Cortex of kidney (tissue), 1 donor: ENCODE data around the gene MVB12A.

ENCODE experiments used
- DNase-seq: peaks from one replicate; lab custom pipeline; 2025; lab: John Stamatoyannopoulos, UW

MVB12A gene

DNA sequence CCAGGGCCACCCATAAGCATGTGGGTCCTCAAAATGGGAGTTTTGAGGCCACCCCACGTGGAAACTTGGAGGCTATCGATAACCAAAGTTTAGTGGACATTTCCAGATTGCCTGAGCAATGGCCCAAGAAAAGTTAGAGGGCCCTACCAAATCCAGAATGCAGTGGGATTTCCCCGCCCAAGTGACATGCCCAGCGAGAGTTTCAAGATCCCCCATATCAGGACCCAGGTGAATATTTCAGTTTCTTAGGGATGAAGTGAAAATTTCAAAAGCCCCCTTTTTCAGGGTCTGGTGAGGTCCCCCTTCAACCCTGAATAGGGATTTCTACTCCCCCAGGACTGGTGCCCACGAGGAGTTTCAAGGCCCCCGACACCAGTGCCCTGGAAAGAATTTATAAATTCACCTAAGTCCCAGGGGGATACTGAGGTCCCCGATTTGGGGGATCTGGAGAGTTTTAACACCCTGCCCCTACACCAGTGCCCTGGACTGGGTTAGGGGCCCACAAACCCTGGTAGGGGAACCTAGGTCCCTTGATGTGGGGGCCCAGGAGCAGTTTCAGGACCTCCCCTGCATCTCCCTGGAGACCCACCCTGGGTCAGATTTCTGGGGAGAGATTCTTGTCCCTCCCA is 15.1 kb upstream of the MVB12A start:
- DNase-seq = no peak

DNA sequence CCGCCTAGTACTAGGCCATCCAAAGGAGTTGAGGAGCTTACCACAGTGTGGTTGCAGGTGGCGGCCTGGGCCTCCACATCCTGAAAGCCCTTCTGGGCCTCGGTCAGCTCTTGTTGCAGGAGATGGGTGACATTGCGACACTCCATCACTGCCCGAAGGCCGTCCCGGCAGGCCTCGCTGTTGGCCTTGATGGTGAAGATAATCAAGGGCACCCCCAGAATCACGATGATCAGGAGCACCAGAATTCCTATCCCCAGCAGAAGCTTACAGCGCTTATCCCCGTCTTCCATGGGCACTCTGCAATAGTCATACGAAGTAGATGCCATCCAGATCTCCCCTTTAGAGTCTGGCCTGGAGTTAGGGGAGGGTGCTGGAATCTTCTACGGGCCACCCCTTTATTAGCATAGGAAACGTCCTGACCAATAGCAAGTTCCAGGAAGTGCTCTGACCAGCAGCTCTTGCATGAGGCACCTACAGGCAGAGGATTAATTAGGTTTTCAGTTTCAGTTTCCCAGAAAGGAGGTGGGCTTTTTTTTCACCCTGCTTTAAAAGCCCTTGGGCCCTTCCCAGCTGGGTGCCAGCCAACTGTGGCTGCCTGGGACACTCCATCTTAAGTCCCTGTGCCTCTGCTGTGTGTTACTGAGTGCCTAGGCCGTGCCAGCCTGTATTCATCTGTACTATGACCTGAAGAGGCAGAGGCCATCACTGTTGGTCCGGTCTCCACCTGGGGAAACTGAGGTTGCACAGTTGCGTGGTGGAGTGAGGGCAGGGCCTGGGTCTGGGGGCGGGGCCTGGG is 14.4 kb upstream of the MVB12A start, which contains the start of gene BST2:
Gene BST2 (minus strand): TSS at position 381 of the 796 bp plus-strand sequence. CDS start 55 bp downstream, at position 326.
- no peak for DNase-seq

DNA sequence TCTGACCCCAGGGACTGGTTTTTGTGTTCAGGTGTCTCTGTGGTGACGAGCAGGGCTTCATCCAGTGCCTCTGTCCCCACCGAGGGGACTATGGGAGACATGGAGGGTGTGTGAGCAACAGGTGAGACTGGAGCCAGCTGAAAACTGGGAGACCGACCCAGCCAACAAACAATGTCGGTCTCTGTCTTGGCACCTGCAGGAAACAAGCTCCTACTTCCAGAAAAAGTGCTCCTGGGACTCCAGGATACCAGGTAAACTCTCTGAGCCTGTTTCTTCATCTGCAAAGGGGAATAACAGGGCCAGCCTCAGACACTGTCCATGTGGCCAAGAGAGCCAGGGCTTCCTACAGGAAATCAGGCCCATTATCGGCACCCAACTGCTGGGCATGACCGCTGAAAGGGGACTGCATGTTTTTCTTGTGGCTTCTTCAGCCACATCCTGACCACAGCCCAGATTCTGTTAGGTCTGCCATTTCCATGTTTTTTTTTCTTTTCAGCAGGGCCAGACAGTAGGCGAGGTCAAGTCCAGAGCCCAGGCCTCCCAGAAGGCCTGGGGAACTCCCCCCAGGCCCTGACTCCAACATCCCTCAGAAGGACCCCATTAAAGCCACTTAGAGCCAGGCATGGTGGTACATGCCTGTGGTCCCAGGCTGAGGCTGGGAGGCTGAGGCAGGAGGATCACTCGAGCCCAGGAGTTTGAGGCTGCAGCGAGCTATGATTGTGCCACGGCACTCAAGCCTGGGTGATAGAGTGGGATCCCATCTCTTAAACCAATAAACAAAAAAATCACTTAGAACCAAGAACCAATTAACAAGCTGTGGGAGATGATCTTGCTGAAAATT is 13.6 kb upstream of the MVB12A start:
- no peak for DNase-seq

DNA sequence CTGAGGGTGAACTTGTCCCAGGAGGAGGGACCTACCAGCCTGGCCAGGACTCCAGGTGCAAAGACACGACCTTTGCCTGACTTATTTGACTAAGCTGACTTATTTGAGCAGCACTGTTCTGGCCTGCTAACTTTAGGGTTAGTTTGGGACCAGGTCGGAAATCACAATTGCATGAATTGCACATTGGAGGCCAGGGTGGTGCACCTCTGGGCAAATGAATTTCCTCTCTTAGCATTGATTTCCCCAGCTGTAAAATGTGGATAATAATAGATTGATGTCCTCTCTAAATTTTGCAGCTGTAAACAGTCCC is 13.0 kb upstream of the MVB12A start:
- no peak for DNase-seq

DNA sequence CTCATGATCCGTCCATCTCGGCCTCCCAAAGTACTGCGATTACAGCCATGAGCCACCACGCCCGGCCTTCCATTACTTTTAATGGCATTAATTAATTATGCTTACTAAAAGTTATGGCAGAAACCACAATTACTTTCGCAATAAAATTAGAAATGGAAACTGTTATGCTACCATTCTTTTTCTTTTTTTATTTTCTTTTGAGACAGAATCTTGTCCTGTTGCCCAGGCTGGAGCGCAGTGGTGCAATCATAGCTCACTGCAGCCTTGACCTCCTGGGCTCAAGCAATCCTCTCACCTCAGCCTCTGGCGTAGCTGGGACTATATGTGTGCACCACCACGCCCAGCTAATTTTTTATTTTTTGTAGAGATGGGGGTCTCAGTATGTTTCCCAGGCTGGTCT is 9.9 kb upstream of the MVB12A start:
- DNase-seq = no peak

DNA sequence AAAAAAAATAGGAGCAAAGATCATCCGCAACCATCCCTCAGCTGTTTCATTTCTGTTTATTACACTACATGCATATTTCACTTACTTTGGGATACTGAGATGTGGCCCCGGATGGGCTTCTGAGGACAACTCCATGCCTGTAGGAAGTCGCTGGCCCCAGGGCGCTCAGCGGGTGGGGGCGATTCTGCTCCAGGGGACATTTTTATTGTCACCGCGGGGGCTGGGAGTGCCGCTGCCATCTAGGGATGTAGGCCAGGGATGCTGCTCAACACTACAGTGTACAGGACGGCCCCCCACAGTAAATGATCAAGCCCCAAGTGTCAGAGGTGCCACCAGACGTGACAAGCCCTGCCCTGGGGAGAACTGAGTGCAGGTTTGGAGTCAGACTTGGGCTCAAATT is 8.0 kb upstream of the MVB12A start:
- no peak for DNase-seq

DNA sequence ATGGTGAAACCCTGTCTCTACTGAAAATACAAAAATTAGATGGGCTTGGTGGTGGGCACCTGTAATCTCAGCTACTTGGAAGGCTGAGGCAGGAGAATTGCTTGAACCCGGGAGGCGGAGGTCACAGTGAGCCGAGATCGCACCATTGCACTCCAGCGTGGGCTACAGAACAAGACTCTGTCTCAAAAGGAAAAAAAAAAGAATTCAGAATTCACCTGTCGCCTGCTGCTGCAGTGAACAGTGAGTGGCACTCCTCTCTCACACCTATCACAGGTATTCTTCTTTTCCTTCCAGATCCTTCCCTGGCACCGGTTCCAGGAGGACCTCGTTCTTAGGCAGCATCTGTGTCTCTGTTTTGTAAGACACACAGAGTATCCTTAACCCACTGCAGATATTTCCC is 5.8 kb upstream of the MVB12A start:
- DNase-seq = no peak

DNA sequence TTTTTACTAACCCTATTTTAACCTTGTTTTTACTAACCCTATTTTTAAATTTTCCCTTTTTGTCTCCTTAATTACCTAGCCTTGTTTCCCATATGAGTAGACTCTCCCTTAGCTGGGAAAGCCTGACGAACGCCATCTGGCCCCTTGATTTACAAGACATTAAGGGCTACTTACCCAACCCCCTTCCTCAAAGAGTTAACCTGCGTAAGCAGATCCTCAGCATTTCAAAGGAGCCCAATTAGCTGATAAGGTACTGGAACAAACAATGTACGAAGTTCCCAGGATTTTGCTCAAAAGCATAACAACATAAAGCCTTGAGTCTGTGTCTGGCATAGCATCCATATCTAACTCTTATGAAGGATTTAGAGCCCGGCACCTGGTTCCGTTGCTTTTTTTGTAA is 4.7 kb upstream of the MVB12A start:
- no peak for DNase-seq

DNA sequence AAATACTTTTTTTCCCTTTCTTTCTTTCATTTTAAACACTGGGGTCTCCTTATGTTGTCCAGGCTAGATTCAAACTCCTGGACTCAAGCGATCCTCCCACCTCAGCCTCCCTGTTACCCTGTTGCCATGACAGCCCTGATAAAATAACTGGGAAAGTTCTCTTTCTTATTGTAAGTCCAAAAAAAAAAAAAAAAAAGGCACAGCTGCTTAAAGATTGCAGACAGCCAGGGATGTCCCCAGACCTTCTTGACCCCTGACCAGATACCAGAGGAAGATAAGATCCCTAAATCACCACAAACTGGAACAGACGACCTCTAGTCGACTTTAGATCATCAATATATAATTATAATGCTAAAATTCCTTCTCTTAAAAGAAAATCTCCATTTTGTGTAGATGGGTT is 1.1 kb upstream of the MVB12A start:
- DNase-seq = no peak

DNA sequence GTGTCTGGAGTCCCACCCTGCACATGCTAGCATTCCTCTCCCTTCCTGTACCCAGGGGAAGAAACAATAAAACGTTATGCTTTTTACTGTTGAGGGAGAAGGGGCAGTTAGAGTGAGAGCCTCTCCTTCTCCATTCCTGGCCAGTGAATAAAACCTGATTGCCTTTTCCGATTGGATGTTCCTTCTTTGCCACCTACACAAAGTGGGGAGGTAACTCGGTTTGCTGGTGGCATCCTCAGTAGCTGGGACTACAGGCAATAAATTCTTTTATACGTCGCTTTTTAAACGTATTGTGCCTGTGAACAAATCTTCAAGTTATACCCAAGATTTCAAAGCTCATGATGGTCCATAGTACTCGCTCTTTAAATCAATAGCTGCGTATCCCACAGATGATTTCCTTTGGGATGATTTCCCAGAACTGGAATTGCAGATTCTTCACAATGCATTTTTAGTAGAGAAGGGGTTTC is 660 bp upstream of the MVB12A start:
- no peak for DNase-seq

DNA sequence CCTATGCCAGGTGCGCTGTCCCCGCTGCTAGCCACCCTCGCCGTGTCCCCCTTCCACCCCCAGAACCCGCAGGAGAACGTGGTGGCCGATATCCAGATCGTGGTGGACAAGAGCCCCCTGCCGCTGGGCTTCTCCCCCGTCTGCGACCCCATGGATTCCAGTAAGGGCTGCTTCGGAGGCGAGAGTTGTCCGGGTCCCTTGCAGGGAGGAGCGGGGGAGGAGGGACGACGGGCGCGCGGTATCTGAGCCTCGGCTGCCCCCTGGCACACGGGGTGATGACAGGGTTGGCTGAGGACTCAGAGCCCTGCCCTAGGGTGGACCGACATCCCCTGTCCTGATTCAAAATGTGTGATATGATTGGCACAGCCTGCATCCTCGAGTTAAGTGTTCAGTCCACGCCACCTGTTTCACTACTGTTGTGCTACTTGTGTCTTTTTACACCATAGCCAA is 653 bp downstream of the MVB12A start:
- no peak for DNase-seq

DNA sequence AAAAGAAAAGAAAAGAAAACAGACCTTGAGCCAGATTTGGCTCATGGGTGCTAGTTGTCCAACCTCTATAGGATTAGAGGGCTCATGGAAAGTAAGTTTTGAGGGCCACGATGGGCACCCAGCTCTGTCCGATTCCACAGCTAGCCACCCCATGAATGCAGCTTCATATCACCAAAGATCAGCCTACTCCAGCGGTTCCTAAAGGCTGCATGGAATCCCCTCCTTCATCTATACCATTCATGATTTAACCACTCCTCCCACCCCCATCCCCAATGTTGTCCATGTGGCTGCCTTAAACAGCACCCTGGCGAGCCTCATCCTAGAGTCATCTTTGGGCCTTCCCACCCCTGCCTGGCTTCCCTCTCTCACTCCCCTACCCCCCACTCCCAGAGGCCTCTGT is 2.1 kb downstream of the MVB12A start:
- DNase-seq = no peak

DNA sequence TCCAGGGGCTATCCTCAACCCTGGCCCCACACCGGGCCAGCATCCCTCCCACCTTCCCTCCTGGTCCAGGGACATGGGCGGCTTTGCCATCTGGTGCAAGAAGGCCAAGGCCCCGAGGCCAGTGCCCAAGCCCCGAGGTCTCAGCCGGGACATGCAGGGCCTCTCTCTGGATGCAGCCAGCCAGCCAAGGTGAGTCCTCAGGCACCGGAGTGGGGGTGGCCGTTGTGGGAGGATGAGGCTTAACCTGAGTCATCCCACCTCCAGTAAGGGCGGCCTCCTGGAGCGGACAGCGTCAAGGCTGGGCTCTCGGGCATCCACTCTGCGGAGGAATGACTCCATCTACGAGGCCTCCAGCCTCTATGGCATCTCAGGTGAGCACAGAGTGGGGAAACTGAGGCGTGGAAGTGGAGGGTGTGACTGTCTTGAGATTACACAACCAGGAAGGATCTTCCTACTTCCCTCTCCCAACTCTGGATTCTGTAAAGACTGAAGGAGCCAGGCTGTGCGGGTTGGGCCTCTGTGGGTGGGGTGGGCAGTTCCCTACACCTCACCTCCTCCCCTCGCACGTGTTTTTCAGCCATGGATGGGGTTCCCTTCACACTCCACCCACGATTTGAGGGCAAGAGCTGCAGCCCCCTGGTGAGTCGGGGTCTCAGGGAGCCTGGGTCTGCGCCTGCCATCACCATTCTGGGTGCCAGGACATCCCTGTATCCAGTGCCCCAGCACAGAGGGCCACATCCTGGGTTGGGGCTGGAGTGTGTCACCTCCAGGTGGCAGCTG is 3.8 kb downstream of the MVB12A start:
- no peak for DNase-seq

DNA sequence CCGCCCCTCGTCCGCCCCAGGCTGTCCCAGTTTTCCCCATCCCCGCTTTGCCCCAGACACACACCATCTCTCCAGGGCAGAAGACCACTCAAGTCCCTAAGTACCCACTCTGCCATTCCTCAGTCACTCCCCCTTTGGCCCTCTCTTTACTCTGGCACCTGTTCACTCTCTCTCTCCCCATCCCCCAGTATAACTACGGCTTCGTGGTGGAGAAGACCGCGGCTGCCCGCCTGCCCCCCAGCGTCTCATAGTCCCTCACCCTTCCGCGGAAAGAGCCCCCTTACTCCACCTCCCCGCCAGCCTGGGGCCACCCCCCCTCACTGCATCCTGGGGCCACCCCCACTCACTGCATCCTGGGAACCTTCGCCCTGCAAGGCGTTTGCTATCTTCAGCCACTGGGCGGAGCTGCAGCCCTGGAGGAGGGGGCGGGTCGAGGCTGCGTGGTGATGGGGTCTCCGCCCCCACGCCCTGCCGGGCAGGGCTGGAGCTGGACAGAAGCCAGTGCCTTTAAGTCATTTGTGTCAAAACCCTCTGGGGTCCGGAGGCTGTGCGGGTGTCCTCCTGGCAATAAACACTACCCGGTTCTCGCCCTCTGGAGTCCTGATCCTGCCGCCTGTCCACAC is 5.0 kb downstream of the MVB12A start:
- no peak for DNase-seq

DNA sequence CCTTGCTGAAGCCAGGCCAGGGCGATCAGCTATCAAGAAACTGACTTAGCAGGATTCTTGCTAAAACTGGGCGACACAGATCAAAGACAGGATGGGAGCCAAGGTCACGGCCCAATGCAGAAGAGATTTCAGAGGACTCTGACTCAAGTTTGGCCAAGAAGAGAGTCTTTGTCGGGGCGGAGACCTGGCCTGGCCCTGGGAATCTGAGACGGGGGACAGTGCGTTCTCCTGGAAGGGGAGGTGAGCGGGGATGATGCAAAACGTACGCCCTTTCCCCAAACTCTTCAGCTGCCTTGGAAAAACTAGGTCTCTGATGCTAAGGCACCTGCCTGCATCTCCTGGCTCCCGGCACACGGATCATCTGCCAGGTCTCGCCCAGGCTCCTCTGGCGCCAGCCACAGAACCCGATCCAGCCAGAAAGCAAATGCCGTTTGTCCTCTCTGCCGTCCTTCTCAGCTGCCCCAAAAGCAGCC is 9.8 kb downstream of the MVB12A start:
- DNase-seq = no peak

DNA sequence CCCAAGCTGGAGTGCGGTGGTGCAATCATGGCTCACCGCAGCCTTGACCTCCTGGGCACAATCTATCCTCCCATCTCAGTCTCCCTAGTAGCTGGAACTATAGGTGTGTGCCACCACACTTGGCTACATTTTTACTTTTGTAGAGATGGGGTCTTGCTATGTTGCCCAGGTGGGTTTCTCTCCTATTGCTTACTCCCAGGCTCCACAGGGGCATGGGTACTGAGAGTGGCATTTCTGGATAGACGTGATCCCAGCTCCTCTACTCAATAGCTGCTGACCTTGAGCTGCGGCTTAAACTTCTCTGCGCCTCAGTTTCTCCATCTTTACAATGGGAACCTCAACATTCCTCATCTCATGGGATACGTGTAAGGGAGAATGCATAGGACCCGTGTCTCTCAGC is 11.6 kb downstream of the MVB12A start:
- DNase-seq = no peak

DNA sequence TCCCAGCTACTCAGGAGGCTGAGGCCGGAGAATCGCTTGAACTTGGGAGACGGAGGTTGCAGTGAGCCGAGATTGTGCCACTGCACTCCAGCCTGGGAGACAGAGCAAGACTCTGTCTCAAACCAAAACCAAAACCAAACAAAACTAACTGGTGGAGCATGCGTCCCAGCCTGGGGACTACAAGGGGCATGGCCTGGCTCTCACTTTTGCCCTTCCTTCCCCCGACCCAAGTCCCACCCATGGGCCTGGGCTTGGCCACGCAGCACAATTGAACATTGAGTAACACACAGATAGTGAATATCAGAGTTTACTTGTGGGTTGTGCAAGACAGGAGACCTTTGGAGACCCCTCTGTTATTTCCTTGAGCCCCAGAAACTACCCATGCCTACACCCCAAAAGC is 15.4 kb downstream of the MVB12A start:
- no peak for DNase-seq

DNA sequence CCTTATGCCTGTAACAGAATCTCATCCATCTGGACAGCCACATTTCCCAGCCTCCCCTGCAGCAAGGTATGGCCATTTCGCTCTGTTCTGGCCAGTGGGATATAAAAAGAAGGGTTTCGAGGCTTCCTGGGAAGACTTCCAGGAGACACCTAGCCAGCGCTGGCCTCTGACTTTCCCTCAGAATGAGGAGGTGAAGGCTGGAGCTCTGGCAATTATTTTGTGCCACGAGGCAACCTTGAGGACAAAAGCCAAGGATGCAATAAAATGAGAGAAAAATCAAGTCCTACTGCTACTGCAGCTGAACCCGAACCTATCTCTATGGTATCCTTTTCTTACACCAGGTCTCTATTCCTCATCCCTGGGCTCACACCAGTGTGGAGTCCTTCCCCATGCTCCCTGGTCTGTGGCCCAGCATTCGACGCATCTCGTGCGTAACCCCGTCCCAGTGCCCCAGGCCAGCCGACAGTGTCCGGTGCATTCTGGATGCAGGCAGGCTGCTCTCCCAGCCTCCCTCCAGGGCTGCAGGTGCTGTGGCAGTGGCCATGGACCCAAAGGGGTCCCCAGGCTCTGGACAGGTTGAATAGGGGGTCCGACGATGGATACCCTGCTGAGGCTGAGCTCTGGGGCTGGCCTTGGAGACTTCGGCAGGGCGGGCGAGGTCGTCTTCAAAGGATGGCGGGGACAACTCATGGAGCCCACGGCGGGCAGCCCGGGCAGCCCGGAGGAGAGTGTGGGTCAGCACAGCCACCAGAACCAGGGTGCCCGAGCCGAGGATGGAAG is 16.4 kb downstream of the MVB12A start:
- DNase-seq = no peak

DNA sequence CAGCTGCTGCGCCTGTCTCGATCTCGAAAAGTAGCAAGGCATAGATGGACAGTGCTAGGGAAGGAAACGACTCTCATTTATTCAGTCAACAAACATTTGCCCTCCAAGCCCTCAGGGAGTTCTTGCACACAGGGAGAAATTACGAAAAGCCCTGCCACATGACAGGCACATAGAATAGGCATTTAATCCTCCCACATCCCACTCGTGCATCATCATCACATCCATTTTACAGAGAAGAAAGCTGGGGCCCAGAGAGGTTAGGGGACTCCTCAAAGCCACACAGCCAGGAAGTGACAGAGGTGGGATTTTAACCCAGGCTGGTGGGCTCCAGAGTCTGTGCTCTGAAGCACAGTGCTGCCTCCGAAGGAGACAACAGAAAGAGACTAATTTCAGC is 17.0 kb downstream of the MVB12A start:
- DNase-seq = no peak

DNA sequence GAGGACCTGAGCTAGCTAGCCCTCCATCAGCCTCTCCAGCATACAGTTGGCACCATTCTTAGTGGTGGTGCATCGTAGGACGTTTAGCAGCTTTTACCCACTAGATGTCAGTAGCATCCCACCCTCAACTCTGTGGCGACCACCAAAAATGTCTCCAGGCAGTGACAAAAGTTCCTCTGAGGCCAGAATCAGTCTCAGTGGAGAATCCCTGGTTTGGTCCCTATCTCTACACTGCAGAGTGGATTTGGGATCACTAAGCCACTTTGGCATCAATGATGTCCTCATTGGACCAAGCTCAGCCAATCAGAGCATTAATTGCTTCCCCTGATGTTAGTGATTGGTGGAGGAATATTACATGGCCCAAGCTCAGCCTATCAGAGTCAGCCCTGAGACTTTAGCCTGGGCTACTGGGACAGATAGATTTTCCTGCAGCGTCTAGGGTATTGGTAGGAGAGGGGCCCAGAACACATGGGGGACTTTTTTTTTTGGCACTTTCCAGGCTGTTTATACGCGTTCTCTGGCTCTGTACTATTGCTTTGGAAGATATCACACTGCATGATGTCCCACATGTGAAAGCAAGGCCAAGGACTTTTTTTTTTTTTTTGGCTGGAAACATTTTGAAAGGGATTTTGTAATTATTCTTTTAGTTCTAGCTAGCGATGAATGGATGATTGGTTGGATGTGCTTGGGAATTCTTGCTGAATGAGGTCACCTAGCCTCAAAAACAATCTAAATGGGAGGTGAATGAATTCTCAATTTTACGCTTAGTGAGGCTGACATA is 21.6 kb downstream of the MVB12A start:
- DNase-seq = no peak
